GM23338 (cell line): ENCODE measurements around the gene NSMCE1.

ENCODE experiments used
- CREB1 ChIP-seq: fragments of 250-450 bp; sonication (Bioruptor Pico); IDR thresholded peaks from 2 replicates; pipeline ENCODE4 v1.5.0; 2020; ENCODE audit warnings: low read depth, mild to moderate bottlenecking, moderate library complexity
- CTCF ChIP-seq, 2 experiments: fragments of 200-600 bp in 1 of 2; sonication (generic) in 1 of 2; conservative IDR thresholded peaks; 2 replicates each; pipeline versions ENCODE4 v1.5.1 to v1.6.1; 2016 to 2017; ENCODE audit warnings: antibody characterized with exemption in 2 of 2, low read depth in 2 of 2, mild to moderate bottlenecking in 2 of 2, moderate library complexity in 1 of 2
- EZH2 ChIP-seq: fragments of 200-600 bp; sonication (generic); IDR thresholded peaks from one replicate; pipeline ENCODE4 v1.8.0; 2017; ENCODE audit warnings: antibody characterized with exemption, mild to moderate bottlenecking, low read depth; ENCODE audit not compliant: unreplicated experiment
- EZH2phosphoT487 ChIP-seq: fragments of 200-600 bp; sonication (generic); IDR thresholded peaks from one replicate; pipeline ENCODE4 v1.8.1; 2018; ENCODE audit warnings: antibody characterized with exemption; ENCODE audit not compliant: unreplicated experiment
- JUNB ChIP-seq: IDR thresholded peaks from one replicate; pipeline ENCODE4 v1.6.1; 2016; ENCODE audit warnings: antibody characterized with exemption; ENCODE audit not compliant: unreplicated experiment
- POLR2AphosphoS5 ChIP-seq: IDR thresholded peaks from 2 replicates; pipeline ENCODE4 v1.6.1; 2016; ENCODE audit warnings: antibody characterized with exemption, low read depth
- REST ChIP-seq: IDR thresholded peaks from one replicate; pipeline ENCODE4 v1.6.1; 2018; ENCODE audit warnings: antibody characterized with exemption; ENCODE audit not compliant: unreplicated experiment
- STAT1 ChIP-seq: IDR thresholded peaks from one replicate; pipeline ENCODE4 v1.6.1; 2016; ENCODE audit warnings: antibody characterized with exemption; ENCODE audit not compliant: unreplicated experiment
- ZNF331 ChIP-seq: fragments of 250-450 bp; sonication (Bioruptor Pico); IDR thresholded peaks from 2 replicates; pipeline ENCODE4 v1.5.0; 2020; ENCODE audit warnings: low read depth, mild to moderate bottlenecking, moderate library complexity
- ZNF462 ChIP-seq: fragments of 250-450 bp; sonication (Bioruptor Pico); IDR thresholded peaks from 2 replicates; pipeline ENCODE4 v1.5.0; 2020; ENCODE audit warnings: mild to moderate bottlenecking, moderate library complexity
- TF ChIP-seq, protein P1 (sequence below): IDR thresholded peaks from 2 replicates; pipeline ENCODE4 v1.6.1; 2016; ENCODE audit warnings: antibody characterized with exemption

DNA sequence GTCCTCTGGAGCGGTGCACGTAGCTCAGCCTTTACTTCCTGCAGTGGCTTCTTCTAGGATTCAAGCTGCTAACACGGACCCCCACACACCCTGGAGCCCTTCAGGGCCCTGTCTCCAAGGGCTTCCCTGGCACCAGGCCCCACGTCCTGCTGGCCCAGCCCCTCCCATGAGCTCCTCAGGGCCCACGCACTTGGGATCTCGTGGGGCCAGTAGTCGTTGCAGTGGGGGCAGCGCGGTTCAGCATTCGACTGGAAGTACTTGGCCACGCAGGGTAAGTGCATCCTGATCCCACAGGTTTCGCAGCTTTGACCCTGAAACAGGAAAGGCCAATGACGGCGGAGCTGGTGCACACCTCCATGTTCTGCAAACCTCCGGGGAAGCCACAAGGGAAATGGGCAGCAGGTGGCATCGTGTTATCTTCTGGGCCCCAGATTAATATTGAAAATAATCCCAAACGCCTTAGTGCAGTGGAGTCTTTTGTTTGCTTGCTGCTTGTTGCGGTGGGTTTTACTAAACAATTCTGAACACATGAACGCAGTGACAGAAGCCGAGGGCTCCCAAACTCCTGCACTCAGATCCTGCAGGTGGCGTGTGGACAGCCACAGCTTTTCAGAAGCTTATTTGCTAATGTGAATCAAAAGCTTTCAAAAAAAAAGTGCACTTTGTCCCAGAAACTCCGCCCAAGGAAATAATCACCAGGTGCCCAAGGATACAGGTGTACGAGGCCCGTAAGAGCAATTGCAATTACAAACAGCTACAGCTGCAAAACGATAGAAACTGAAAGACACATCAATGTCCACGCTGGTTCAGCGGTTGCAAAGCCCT lies 42.8 kb downstream of the NSMCE1 start:
- TF ChIP-seq CTCF (conservative IDR thresholded peaks at IDR 0.05; ENCODE audit: low read depth in 2 of 2) (no peak), CREB1 (CRISPR knock-in tag) (no peak), EZH2 (no peak), STAT1 (no peak), JUNB (no peak), POLR2AphosphoS5 (no peak), EZH2phosphoT487 (no peak), ZNF462 (CRISPR knock-in tag) (no peak), REST (no peak), ZNF331 (CRISPR knock-in tag) (no peak)
- TF ChIP-seq, protein P1, sequence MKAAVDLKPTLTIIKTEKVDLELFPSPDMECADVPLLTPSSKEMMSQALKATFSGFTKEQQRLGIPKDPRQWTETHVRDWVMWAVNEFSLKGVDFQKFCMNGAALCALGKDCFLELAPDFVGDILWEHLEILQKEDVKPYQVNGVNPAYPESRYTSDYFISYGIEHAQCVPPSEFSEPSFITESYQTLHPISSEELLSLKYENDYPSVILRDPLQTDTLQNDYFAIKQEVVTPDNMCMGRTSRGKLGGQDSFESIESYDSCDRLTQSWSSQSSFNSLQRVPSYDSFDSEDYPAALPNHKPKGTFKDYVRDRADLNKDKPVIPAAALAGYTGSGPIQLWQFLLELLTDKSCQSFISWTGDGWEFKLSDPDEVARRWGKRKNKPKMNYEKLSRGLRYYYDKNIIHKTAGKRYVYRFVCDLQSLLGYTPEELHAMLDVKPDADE: no peak
